GM12878 (cell line): Measurements from ENCODE around the gene UBE2QL1. TPM values are rescaled to one million over a fixed set of nuclear protein-coding genes. Genes with fewer than 3 reads are reported as not detected.

Experiments
- ATAC-seq: fragments of 200-7000 bp; cut with Tn5 transposase; 3 replicates; pipeline ENCODE4 v1.9.1; 2020; ENCODE audit warnings: mild to moderate bottlenecking, moderate library complexity
- BruUV-seq: library from RNA; stranded (reverse); fragments of 400-500 nt; replicated peaks from 2 replicates; lab custom pipeline; 2021; lab: Mats Ljungman, UMichigan
- CTCF ChIA-PET: fragments of 300-600 bp; sonication (Branson Sonifier 250); formaldehyde crosslinking; extraction: SDS; loops from one replicate; lab custom pipeline; 2021; ENCODE audit warnings: inconsistent platforms; lab: Yijun Ruan, JAX
- POLR2A ChIA-PET: fragments of 350-600 bp; formaldehyde crosslinking; extraction: SDS; loops from one replicate; lab custom pipeline; 2021; ENCODE audit warnings: inconsistent platforms; lab: Charles Lee
- RAD21 ChIA-PET: fragments of 300-600 bp; sonication (Branson Sonifier 250); formaldehyde crosslinking; loops from one replicate; lab custom pipeline; 2023; ENCODE audit warnings: antibody characterized with exemption; ENCODE audit not compliant: unreplicated experiment; lab: Charles Lee
- SMC1A ChIA-PET: fragments of 300-600 bp; sonication (Branson Sonifier 250); formaldehyde crosslinking; loops from one replicate; lab custom pipeline; 2023; ENCODE audit not compliant: unreplicated experiment, uncharacterized antibody; lab: Charles Lee
- DNase-seq: peaks from one replicate; pipeline ENCODE4 v3.0.0-alpha.2; 2011; ENCODE audit warnings: low read depth, low spot score
- FAIRE-seq: peaks from 3 replicates; lab custom pipeline; 2011; peaks lifted over from hg19 to GRCh38; lab: Jason Lieb, UNC
- H2AFZ ChIP-seq: 2 replicates; pipeline ENCODE4 v1.6.0; 2011; ENCODE audit warnings: low read depth, low read length, control low read depth; ENCODE audit not compliant: control insufficient read depth
- H3K27ac ChIP-seq: 2 replicates; pipeline ENCODE4 v1.5.1; 2011; ENCODE audit warnings: control low read depth; ENCODE audit not compliant: control insufficient read depth, insufficient read depth
- H3K27me3 ChIP-seq, 2 experiments: replicated peaks in 1 of 2; 2 replicates each; pipeline versions ENCODE4 v1.6.0 to v1.6.1; 2011; ENCODE audit warnings: low read length in 1 of 2; ENCODE audit not compliant: control insufficient read depth in 2 of 2, insufficient read depth in 2 of 2
- H3K36me3 ChIP-seq, 2 experiments: 2 replicates each; pipeline ENCODE4 v1.5.1; 2011; ENCODE audit warnings: low read length in 1 of 2; ENCODE audit not compliant: control insufficient read depth in 2 of 2, insufficient read depth in 2 of 2
- H3K4me1 ChIP-seq: 2 replicates; pipeline ENCODE4 v1.6.1; 2011; ENCODE audit warnings: mild to moderate bottlenecking, low read length, moderate library complexity, mixed read lengths; ENCODE audit not compliant: control insufficient read depth, insufficient read depth
- H3K4me2 ChIP-seq: 2 replicates; pipeline ENCODE4 v1.6.0; 2011; ENCODE audit warnings: control low read depth; ENCODE audit not compliant: control insufficient read depth, insufficient read depth
- H3K4me3 ChIP-seq: fragments of 200-600 bp; sonication (generic); 2 replicates; pipeline ENCODE4 v1.5.1; 2016
- H3K79me2 ChIP-seq: 2 replicates; pipeline ENCODE4 v1.6.0; 2011; ENCODE audit warnings: low read length; ENCODE audit not compliant: control insufficient read depth, insufficient read depth
- H3K9ac ChIP-seq: 2 replicates; pipeline ENCODE4 v1.8.0; 2011; ENCODE audit warnings: low read length, control low read depth, mixed read lengths; ENCODE audit not compliant: control insufficient read depth, insufficient read depth
- H3K9me3 ChIP-seq: replicated peaks from 3 replicates; pipeline ENCODE4 v1.5.1; 2011; ENCODE audit warnings: mild to moderate bottlenecking, low read length; ENCODE audit not compliant: control insufficient read depth, insufficient read depth
- H4K20me1 ChIP-seq: 2 replicates; pipeline ENCODE4 v1.6.0; 2011; ENCODE audit not compliant: control insufficient read depth, insufficient read depth
- ATF7 ChIP-seq: fragments of 450-650 bp; IDR thresholded peaks from 2 replicates; pipeline ENCODE4 v1.6.1; 2016; ENCODE audit warnings: low read depth, mild to moderate bottlenecking
- BACH1 ChIP-seq: fragments of 450-650 bp; IDR thresholded peaks from 2 replicates; pipeline ENCODE4 v1.6.1; 2017; ENCODE audit warnings: mild to moderate bottlenecking, borderline replicate concordance
- CREB1 ChIP-seq: IDR thresholded peaks from 2 replicates; pipeline ENCODE4 v1.6.1; 2012; ENCODE audit warnings: low read depth, mild to moderate bottlenecking, inconsistent platforms
- ESRRA ChIP-seq: IDR thresholded peaks from 2 replicates; pipeline ENCODE4 v1.6.1; 2012; ENCODE audit warnings: mild to moderate bottlenecking, low read length, improper control_type of control experiment
- ETV6 ChIP-seq, 2 experiments: fragments of 450-650 bp in 1 of 2; IDR thresholded peaks in 1 of 2; conservative IDR thresholded peaks in 1 of 2; 2 replicates each; pipeline ENCODE4 v1.6.1; 2014; ENCODE audit warnings: antibody characterized with exemption in 1 of 2, borderline replicate concordance in 1 of 2, low read depth in 1 of 2, mild to moderate bottlenecking in 1 of 2, moderate library complexity in 1 of 2
- GATAD2B ChIP-seq: fragments of 450-650 bp; conservative IDR thresholded peaks from 2 replicates; pipeline ENCODE4 v1.6.1; 2017; ENCODE audit warnings: low read depth, mild to moderate bottlenecking, moderate library complexity
- HDAC2 ChIP-seq: fragments of 200-600 bp; sonication (generic); IDR thresholded peaks from 2 replicates; pipeline ENCODE4 v1.6.1; 2017
- IKZF1 ChIP-seq: fragments of 450-650 bp; conservative IDR thresholded peaks from 2 replicates; pipeline ENCODE4 v1.6.1; 2017; ENCODE audit warnings: antibody characterized with exemption, mild to moderate bottlenecking
- MEF2B ChIP-seq: fragments of 450-650 bp; IDR thresholded peaks from 2 replicates; pipeline ENCODE4 v1.6.1; 2018; ENCODE audit warnings: mild to moderate bottlenecking, moderate library complexity; ENCODE audit not compliant: partially characterized antibody, poor library complexity, severe bottlenecking
- NFYA ChIP-seq: IDR thresholded peaks from 2 replicates; pipeline ENCODE4 v1.6.1; 2011; ENCODE audit warnings: low read depth, mild to moderate bottlenecking, low read length, improper control_type of control experiment, borderline replicate concordance
- NR2C2 ChIP-seq: IDR thresholded peaks from 2 replicates; pipeline ENCODE4 v1.6.1; 2011; ENCODE audit warnings: borderline replicate concordance, low read depth; ENCODE audit not compliant: control insufficient read depth, insufficient read length
- POU2F2 ChIP-seq: IDR thresholded peaks from 3 replicates; pipeline ENCODE4 v1.6.1; 2011; ENCODE audit warnings: low read depth, mild to moderate bottlenecking, low read length, borderline replicate concordance
- RBBP5 ChIP-seq: fragments of 200-600 bp; sonication (generic); conservative IDR thresholded peaks from 2 replicates; pipeline ENCODE4 v1.6.1; 2016
- SRF ChIP-seq, 2 experiments: IDR thresholded peaks; 2 replicates each; pipeline ENCODE4 v1.6.1; 2011; ENCODE audit warnings: low read depth in 2 of 2, low read length in 2 of 2, mild to moderate bottlenecking in 1 of 2, moderate library complexity in 1 of 2
- WGBS: methylation state at CpG from one replicate; pipeline ENCODE4 v1.1.6; 2016; ENCODE audit warnings: low lambda C conversion rate; ENCODE audit not compliant: insufficient replicate concordance, insufficient coverage; ENCODE audit errors: missing lambda C conversion rate; 5-methylcytosine and 5-hydroxymethylcytosine counted together
- in situ Hi-C: fragments of 300-500 bp; cut with MboI; formaldehyde crosslinking; loops from 9 replicates; pipeline ENCODE4 v1.14.3; 2018; ENCODE audit warnings: mixed read lengths
- intact Hi-C: fragments of 100-400 bp; cut with micrococcal nuclease; formaldehyde crosslinking; loops from one replicate; pipeline ENCODE4 v1.14.2; 2022; ENCODE audit not compliant: unreplicated experiment
- polyA plus RNA-seq, 11 experiments: library from polyadenylated mRNA; depleted of rRNA in 4 of 11; unstranded in 6 of 11; stranded (reverse) in 5 of 11; fragments of >200 nt; fragmentation: Nextera tagmentation in 4 of 11; fragmentation: Illumina TruSeq in 1 of 11; extraction: Ambion mirVana in 4 of 11; extraction: Trizol in 1 of 11; gene quantifications; 1 replicate in 1 of 11; 2 replicates in 10 of 11; pipeline versions ENCODE4 v1.2.1 to v1.2.3, GENCODE V29; 2011 to 2016; ENCODE audit warnings: inconsistent platforms in 2 of 11, missing spikeins in 2 of 11, low read depth in 1 of 11
- total RNA-seq, 4 experiments: library from RNA; depleted of rRNA in 3 of 4; stranded (reverse); fragments of >200 nt in 3 of 4; fragmentation: Illumina TruSeq in 1 of 4; extraction: Trizol in 1 of 4; gene quantifications; 2 replicates each; pipeline versions ENCODE4 v1.2.1 to v1.2.3, GENCODE V29; 2013 to 2021
- TF ChIP-seq, protein P1 (sequence below): fragments of 450-650 bp; IDR thresholded peaks from 2 replicates; pipeline ENCODE4 v1.6.1; 2017; ENCODE audit warnings: antibody characterized with exemption, mild to moderate bottlenecking, moderate library complexity
- TF ChIP-seq, protein P2 (sequence below): fragments of 450-650 bp; IDR thresholded peaks from 2 replicates; pipeline ENCODE4 v1.6.1; 2017; ENCODE audit warnings: borderline replicate concordance
- TF ChIP-seq, protein P3 (sequence below): IDR thresholded peaks from 2 replicates; pipeline ENCODE4 v1.6.1; 2011; ENCODE audit warnings: borderline replicate concordance, low read depth, mild to moderate bottlenecking, moderate library complexity, low read length; ENCODE audit not compliant: insufficient read depth, poor library complexity, severe bottlenecking

UBE2QL1 gene
- total and polyA plus RNA-seq, 10 of the 15 experiments (the other 5 are each of a cell fraction or from before 2014, with no cell fraction given) = 0.03 to 0.62 (median 0.04) TPM; not detected in 6

DNA sequence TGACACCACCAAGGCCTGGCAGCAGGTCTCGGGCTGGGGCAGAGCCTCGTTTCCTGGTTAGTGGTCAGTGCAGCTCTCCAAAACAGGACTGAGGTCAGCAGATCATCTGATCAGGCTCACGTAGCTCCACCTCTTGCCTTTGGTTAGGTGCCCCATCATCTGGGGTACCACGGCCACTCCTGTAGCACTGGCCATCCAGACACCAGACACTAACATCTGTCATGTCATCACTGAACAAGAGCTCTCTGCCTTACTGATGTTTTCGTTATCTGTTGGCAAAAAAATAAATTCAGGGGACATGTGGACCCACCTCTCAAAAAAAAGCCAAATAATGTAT is 40.4 kb upstream of the UBE2QL1 start (continued):
- no peak for TF ChIP-seq POU2F2
- TF ChIP-seq GATAD2B = no peak
- TF ChIP-seq, protein P1, sequence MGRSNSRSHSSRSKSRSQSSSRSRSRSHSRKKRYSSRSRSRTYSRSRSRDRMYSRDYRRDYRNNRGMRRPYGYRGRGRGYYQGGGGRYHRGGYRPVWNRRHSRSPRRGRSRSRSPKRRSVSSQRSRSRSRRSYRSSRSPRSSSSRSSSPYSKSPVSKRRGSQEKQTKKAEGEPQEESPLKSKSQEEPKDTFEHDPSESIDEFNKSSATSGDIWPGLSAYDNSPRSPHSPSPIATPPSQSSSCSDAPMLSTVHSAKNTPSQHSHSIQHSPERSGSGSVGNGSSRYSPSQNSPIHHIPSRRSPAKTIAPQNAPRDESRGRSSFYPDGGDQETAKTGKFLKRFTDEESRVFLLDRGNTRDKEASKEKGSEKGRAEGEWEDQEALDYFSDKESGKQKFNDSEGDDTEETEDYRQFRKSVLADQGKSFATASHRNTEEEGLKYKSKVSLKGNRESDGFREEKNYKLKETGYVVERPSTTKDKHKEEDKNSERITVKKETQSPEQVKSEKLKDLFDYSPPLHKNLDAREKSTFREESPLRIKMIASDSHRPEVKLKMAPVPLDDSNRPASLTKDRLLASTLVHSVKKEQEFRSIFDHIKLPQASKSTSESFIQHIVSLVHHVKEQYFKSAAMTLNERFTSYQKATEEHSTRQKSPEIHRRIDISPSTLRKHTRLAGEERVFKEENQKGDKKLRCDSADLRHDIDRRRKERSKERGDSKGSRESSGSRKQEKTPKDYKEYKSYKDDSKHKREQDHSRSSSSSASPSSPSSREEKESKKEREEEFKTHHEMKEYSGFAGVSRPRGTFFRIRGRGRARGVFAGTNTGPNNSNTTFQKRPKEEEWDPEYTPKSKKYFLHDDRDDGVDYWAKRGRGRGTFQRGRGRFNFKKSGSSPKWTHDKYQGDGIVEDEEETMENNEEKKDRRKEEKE = no peak

GRCh38 chr5:6408627-6409446 is 39.8 kb upstream of the UBE2QL1 start:
- no peak overlapping the region for H3K4me2 ChIP-seq
- CTCF ChIA-PET = interaction anchor here (1.2 kb wide), 1 partner anchor 10 kb away, joined by 3 read pairs; no protein-coding TSS in a partner anchor
- no peak for FAIRE-seq
- TF ChIP-seq ATF7 (no peak), SRF (IDR thresholded peaks at IDR 0.05; ENCODE audit: low read depth in 2 of 2, low read length in 2 of 2) (no peak), HDAC2 (no peak), NFYA (no peak), NR2C2 (no peak), IKZF1 (no peak), CREB1 (no peak), BACH1 (no peak), ESRRA (no peak), RBBP5 (no peak), MEF2B (no peak), ETV6 (conservative IDR thresholded peaks at IDR 0.05 in 1 of 2, IDR thresholded peaks at IDR 0.05 in 1 of 2; ENCODE audit: borderline replicate concordance in 1 of 2, low read depth in 1 of 2) (no peak)
- TF ChIP-seq, protein P2, sequence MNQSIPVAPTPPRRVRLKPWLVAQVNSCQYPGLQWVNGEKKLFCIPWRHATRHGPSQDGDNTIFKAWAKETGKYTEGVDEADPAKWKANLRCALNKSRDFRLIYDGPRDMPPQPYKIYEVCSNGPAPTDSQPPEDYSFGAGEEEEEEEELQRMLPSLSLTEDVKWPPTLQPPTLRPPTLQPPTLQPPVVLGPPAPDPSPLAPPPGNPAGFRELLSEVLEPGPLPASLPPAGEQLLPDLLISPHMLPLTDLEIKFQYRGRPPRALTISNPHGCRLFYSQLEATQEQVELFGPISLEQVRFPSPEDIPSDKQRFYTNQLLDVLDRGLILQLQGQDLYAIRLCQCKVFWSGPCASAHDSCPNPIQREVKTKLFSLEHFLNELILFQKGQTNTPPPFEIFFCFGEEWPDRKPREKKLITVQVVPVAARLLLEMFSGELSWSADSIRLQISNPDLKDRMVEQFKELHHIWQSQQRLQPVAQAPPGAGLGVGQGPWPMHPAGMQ = no peak
- TF ChIP-seq, protein P3, sequence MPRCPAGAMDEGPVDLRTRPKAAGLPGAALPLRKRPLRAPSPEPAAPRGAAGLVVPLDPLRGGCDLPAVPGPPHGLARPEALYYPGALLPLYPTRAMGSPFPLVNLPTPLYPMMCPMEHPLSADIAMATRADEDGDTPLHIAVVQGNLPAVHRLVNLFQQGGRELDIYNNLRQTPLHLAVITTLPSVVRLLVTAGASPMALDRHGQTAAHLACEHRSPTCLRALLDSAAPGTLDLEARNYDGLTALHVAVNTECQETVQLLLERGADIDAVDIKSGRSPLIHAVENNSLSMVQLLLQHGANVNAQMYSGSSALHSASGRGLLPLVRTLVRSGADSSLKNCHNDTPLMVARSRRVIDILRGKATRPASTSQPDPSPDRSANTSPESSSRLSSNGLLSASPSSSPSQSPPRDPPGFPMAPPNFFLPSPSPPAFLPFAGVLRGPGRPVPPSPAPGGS = no peak

More at GRCh38 chr5:6408627-6409446, 39.8 kb upstream of the UBE2QL1 start:
- SMC1A ChIA-PET = interaction anchor here (1.7 kb wide), 1 partner anchor 84 kb away, joined by 4 read pairs; no protein-coding TSS in a partner anchor
- intact Hi-C loops = no loop called here
- BruUV-seq = no TSS peak
- no peak overlapping the region for H2AFZ ChIP-seq
- no peaks in the 10 kb centered on the region for H4K20me1 ChIP-seq
- H3K27me3 ChIP-seq = peaks cover 0 to 2% of the 10 kb centered on the region in 2 experiments; a peak in 1 of 4 replicates
- H3K36me3 ChIP-seq = no peaks in the 10 kb centered on the region
- H3K9me3 ChIP-seq = no peaks in the 10 kb centered on the region; the same call in 2 of the 3 replicates
- DNase-seq (no peak), ATAC-seq (peak; percentile 36)
- no peaks in the 10 kb centered on the region for H3K79me2 ChIP-seq
- H3K4me3 ChIP-seq = no peak overlapping the region
- RAD21 ChIA-PET = no interaction called here
- 34% methylated on average over 8 of the region's 8 CpGs for WGBS
- no peak overlapping the region for H3K27ac ChIP-seq
- in situ Hi-C loops = no loop called here
- no peak overlapping the region for H3K9ac ChIP-seq
- POLR2A ChIA-PET = no interaction called here
- H3K4me1 ChIP-seq = no peaks in the 10 kb centered on the region
